SK-N-SH treated with all-trans-retinoic acid at 6 μM for 48 hours (cell line): Measurements from ENCODE around the gene ZNF473.

ENCODE experiments used
- ATAC-seq: fragments of 200-7000 bp; cut with Tn5 transposase; 3 replicates; pipeline ENCODE4 v1.9.1; 2020; ENCODE audit warnings: mild to moderate bottlenecking, moderate library complexity
- ARNTL ChIP-seq: fragments of 450-650 bp; formaldehyde crosslinking; IDR thresholded peaks from 2 replicates; pipeline ENCODE4 v1.5.0; 2020; ENCODE audit warnings: low read depth, mild to moderate bottlenecking, moderate library complexity, borderline replicate concordance
- BACH2 ChIP-seq: fragments of 250-450 bp; sonication (Bioruptor Pico); IDR thresholded peaks from 2 replicates; pipeline ENCODE4 v1.9.0; 2021; ENCODE audit warnings: mild to moderate bottlenecking, borderline replicate concordance
- CSDC2 ChIP-seq: fragments of 250-450 bp; sonication (Bioruptor Pico); IDR thresholded peaks from 2 replicates; pipeline ENCODE4 v1.5.0; 2020; ENCODE audit warnings: mild to moderate bottlenecking, moderate library complexity
- ESRRG ChIP-seq: fragments of 250-450 bp; sonication (Bioruptor Pico); IDR thresholded peaks from 2 replicates; pipeline ENCODE4 v1.6.1; 2021; ENCODE audit warnings: mild to moderate bottlenecking
- GLIS3 ChIP-seq: fragments of 250-450 bp; sonication (Bioruptor Pico); IDR thresholded peaks from 2 replicates; pipeline ENCODE4 v1.5.0; 2020; ENCODE audit warnings: mild to moderate bottlenecking, moderate library complexity
- OSR1 ChIP-seq: fragments of 250-450 bp; sonication (Bioruptor Pico); IDR thresholded peaks from 2 replicates; pipeline ENCODE4 v1.8.0; 2022; ENCODE audit warnings: moderate library complexity, mild to moderate bottlenecking, inconsistent platforms
- PPARA ChIP-seq: fragments of 250-450 bp; sonication (Bioruptor Pico); IDR thresholded peaks from 2 replicates; pipeline ENCODE4 v1.5.0; 2020; ENCODE audit warnings: mild to moderate bottlenecking, borderline replicate concordance
- RARB ChIP-seq: fragments of 250-450 bp; sonication (Bioruptor Pico); IDR thresholded peaks from 2 replicates; pipeline ENCODE4 v1.8.0; 2021; ENCODE audit warnings: mild to moderate bottlenecking, moderate library complexity
- SNAI2 ChIP-seq: fragments of 250-450 bp; sonication (Bioruptor Pico); IDR thresholded peaks from 2 replicates; pipeline ENCODE4 v1.5.0; 2020; ENCODE audit warnings: mild to moderate bottlenecking, moderate library complexity
- TCF4 ChIP-seq: fragments of 250-450 bp; sonication (Bioruptor Pico); IDR thresholded peaks from 2 replicates; pipeline ENCODE4 v1.8.0; 2021; ENCODE audit warnings: mild to moderate bottlenecking, moderate library complexity, borderline replicate concordance
- TOX ChIP-seq: fragments of 250-450 bp; sonication (Bioruptor Pico); IDR thresholded peaks from 2 replicates; pipeline ENCODE4 v1.8.0; 2021; ENCODE audit warnings: mild to moderate bottlenecking, moderate library complexity, borderline replicate concordance
- ZFP3 ChIP-seq: fragments of 250-450 bp; sonication (Bioruptor Pico); IDR thresholded peaks from 2 replicates; pipeline ENCODE4 v1.5.0; 2020; ENCODE audit warnings: mild to moderate bottlenecking, moderate library complexity
- ZFP30 ChIP-seq: fragments of 450-650 bp; formaldehyde crosslinking; IDR thresholded peaks from 2 replicates; pipeline ENCODE4 v1.5.0; 2022; ENCODE audit warnings: mild to moderate bottlenecking, moderate library complexity
- ZNF70 ChIP-seq: fragments of 450-650 bp; formaldehyde crosslinking; IDR thresholded peaks from 2 replicates; pipeline ENCODE4 v1.5.0; 2020; ENCODE audit warnings: mild to moderate bottlenecking, moderate library complexity
- ZNF8 ChIP-seq: fragments of 450-650 bp; formaldehyde crosslinking; IDR thresholded peaks from 2 replicates; pipeline ENCODE4 v1.5.0; 2020; ENCODE audit warnings: mild to moderate bottlenecking, moderate library complexity
- TF ChIP-seq, protein P1 (sequence below): fragments of 250-450 bp; sonication (Bioruptor Pico); IDR thresholded peaks from 2 replicates; pipeline ENCODE4 v1.5.1; 2021; ENCODE audit warnings: mild to moderate bottlenecking, moderate library complexity
- TF ChIP-seq, protein P2 (sequence below): fragments of 250-450 bp; sonication (Bioruptor Pico); IDR thresholded peaks from 2 replicates; pipeline ENCODE4 v1.8.0; 2021; ENCODE audit warnings: low read depth, mild to moderate bottlenecking, moderate library complexity, borderline replicate concordance
- TF ChIP-seq, protein P3 (sequence below): fragments of 250-450 bp; sonication (Bioruptor Pico); IDR thresholded peaks from 2 replicates; pipeline ENCODE4 v1.8.0; 2020; ENCODE audit warnings: mild to moderate bottlenecking, moderate library complexity, borderline replicate concordance
- TF ChIP-seq, protein P4 (sequence below): fragments of 250-450 bp; sonication (Bioruptor Pico); IDR thresholded peaks from 2 replicates; pipeline ENCODE4 v1.5.0; 2020; ENCODE audit warnings: mild to moderate bottlenecking, moderate library complexity
- TF ChIP-seq, protein P5 (sequence below): fragments of 250-450 bp; sonication (Bioruptor Pico); IDR thresholded peaks from 2 replicates; pipeline ENCODE4 v1.5.1; 2020; ENCODE audit warnings: low read depth, mild to moderate bottlenecking, moderate library complexity

The ZNF473 gene

DNA sequence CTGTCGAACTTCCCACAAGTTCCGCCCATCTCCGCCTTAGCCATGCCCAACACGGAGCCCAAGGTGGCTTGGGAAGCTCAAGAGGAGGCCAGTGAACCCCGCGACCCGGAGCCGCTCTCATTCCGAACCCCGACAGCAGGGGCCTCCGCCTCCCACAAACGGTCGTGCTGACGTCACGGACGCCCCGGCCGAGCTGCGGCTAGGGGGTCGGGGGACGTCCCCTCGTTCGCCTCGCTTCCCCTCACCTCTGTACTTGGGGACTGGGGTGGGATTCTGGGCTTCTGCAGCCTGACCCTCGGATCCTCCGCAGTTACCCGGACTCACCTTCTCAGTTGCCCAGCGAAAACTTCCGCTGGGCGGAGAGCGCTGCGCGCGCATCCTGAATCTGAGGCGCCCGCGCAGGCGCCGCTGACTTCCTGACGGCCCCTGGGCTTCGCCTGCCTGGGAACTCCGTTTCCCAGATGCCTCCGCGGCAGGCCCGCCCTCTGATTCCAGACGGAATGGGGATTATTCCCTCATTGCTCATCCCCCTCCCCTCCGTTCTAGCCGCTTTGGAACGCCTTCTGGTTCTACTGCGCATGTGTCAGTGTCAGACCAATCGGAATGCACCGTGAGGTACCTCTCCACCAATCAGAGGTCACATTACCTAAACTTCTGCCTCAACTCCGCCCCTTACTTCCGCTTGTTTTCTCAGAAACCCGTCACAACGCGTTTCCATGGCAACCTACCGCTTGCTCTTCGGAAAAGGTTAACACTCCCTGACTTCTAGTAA is 597 bp upstream of the ZNF473 start, which contains the start of gene VRK3:
TSS of gene VRK3 (minus strand) at position 351 of the 772 bp plus-strand sequence. CDS start 9,210 bp downstream, outside the sequence.
- TF ChIP-seq, protein P1, sequence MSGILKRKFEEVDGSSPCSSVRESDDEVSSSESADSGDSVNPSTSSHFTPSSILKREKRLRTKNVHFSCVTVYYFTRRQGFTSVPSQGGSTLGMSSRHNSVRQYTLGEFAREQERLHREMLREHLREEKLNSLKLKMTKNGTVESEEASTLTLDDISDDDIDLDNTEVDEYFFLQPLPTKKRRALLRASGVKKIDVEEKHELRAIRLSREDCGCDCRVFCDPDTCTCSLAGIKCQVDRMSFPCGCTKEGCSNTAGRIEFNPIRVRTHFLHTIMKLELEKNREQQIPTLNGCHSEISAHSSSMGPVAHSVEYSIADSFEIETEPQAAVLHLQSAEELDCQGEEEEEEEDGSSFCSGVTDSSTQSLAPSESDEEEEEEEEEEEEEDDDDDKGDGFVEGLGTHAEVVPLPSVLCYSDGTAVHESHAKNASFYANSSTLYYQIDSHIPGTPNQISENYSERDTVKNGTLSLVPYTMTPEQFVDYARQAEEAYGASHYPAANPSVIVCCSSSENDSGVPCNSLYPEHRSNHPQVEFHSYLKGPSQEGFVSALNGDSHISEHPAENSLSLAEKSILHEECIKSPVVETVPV (CRISPR knock-in tag) = no peak
- no peak for TF ChIP-seq ZFP3 (CRISPR knock-in tag)
- TF ChIP-seq OSR1 = no peak
- no peak for TF ChIP-seq RARB (CRISPR knock-in tag)
- TF ChIP-seq SNAI2 (CRISPR knock-in tag) = no peak
- TF ChIP-seq ZNF70 (CRISPR knock-in tag) = no peak
- TF ChIP-seq CSDC2 (CRISPR knock-in tag) = no peak
- no peak for TF ChIP-seq BACH2 (CRISPR knock-in tag)
- no peak for TF ChIP-seq ESRRG
- TF ChIP-seq TCF4 (CRISPR knock-in tag) = no peak
- TF ChIP-seq ZNF8 (CRISPR knock-in tag) = no peak
- TF ChIP-seq TOX (CRISPR knock-in tag) = no peak
- no peak for TF ChIP-seq GLIS3 (CRISPR knock-in tag)
- TF ChIP-seq, protein P2, sequence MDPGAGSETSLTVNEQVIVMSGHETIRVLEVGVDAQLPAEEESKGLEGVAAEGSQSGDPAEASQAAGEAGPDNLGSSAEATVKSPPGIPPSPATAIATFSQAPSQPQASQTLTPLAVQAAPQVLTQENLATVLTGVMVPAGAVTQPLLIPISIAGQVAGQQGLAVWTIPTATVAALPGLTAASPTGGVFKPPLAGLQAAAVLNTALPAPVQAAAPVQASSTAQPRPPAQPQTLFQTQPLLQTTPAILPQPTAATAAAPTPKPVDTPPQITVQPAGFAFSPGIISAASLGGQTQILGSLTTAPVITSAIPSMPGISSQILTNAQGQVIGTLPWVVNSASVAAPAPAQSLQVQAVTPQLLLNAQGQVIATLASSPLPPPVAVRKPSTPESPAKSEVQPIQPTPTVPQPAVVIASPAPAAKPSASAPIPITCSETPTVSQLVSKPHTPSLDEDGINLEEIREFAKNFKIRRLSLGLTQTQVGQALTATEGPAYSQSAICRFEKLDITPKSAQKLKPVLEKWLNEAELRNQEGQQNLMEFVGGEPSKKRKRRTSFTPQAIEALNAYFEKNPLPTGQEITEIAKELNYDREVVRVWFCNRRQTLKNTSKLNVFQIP = no peak
- TF ChIP-seq, protein P3, sequence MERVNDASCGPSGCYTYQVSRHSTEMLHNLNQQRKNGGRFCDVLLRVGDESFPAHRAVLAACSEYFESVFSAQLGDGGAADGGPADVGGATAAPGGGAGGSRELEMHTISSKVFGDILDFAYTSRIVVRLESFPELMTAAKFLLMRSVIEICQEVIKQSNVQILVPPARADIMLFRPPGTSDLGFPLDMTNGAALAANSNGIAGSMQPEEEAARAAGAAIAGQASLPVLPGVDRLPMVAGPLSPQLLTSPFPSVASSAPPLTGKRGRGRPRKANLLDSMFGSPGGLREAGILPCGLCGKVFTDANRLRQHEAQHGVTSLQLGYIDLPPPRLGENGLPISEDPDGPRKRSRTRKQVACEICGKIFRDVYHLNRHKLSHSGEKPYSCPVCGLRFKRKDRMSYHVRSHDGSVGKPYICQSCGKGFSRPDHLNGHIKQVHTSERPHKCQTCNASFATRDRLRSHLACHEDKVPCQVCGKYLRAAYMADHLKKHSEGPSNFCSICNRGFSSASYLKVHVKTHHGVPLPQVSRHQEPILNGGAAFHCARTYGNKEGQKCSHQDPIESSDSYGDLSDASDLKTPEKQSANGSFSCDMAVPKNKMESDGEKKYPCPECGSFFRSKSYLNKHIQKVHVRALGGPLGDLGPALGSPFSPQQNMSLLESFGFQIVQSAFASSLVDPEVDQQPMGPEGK = no peak
- TF ChIP-seq ZFP30 (CRISPR knock-in tag) = no peak
- TF ChIP-seq, protein P4, sequence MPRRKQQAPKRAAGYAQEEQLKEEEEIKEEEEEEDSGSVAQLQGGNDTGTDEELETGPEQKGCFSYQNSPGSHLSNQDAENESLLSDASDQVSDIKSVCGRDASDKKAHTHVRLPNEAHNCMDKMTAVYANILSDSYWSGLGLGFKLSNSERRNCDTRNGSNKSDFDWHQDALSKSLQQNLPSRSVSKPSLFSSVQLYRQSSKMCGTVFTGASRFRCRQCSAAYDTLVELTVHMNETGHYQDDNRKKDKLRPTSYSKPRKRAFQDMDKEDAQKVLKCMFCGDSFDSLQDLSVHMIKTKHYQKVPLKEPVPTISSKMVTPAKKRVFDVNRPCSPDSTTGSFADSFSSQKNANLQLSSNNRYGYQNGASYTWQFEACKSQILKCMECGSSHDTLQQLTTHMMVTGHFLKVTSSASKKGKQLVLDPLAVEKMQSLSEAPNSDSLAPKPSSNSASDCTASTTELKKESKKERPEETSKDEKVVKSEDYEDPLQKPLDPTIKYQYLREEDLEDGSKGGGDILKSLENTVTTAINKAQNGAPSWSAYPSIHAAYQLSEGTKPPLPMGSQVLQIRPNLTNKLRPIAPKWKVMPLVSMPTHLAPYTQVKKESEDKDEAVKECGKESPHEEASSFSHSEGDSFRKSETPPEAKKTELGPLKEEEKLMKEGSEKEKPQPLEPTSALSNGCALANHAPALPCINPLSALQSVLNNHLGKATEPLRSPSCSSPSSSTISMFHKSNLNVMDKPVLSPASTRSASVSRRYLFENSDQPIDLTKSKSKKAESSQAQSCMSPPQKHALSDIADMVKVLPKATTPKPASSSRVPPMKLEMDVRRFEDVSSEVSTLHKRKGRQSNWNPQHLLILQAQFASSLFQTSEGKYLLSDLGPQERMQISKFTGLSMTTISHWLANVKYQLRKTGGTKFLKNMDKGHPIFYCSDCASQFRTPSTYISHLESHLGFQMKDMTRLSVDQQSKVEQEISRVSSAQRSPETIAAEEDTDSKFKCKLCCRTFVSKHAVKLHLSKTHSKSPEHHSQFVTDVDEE (CRISPR knock-in tag) = no peak

DNA sequence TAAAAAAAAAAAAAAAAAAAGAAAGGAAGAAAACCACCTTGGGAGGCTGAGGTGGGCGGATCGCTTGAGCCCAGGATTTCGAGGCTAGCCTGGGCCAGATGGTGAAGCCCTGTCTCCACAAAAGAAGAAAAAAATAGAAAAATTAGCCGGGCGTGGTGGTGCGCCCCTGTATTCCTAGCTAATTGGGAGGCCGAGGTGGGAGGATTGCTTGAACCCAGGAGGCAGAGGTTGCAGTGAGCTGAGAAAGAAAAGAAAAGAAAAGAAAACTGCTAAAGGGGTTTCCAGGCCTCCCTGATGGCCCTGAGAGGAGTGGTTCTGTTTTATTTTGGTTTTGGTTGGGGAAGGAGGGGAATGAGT is 723 bp downstream of the ZNF473 start:
- TF ChIP-seq SNAI2 (CRISPR knock-in tag) = no peak
- TF ChIP-seq ZNF70 (CRISPR knock-in tag) = no peak
- no peak for TF ChIP-seq ARNTL (CRISPR knock-in tag)
- no peak for TF ChIP-seq TOX (CRISPR knock-in tag)
- TF ChIP-seq RARB (CRISPR knock-in tag) = no peak
- TF ChIP-seq PPARA (CRISPR knock-in tag) = no peak
- TF ChIP-seq, all 23 proteins: peak for 0
- ATAC-seq = no peak

More for the DNA sequence above, 597 bp upstream of the ZNF473 start, which contains the start of gene VRK3:
- ATAC-seq = peak; percentile 93

DNA sequence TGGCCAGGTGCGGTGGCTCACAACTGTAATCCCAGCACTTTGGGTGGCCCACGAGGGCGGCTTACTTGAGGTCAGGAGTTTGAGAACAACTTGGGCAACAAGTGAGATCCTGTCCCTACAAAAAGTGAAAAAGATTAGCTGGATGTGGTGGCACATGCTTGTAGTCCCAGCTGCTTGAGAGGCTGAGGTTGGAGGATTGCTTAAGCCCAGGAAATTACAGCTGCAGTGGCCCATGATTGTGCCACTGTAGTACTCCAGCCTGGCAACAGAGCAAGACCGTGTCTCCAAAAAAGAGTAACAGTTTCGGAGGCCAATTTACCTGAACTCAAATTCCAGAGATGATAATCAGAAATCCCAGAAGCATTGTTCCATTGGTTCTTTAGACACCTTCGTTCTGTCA is 4.4 kb downstream of the ZNF473 start:
- TF ChIP-seq, protein P1 (CRISPR knock-in tag) = no peak
- no peak for TF ChIP-seq GLIS3 (CRISPR knock-in tag)
- TF ChIP-seq, protein P5, sequence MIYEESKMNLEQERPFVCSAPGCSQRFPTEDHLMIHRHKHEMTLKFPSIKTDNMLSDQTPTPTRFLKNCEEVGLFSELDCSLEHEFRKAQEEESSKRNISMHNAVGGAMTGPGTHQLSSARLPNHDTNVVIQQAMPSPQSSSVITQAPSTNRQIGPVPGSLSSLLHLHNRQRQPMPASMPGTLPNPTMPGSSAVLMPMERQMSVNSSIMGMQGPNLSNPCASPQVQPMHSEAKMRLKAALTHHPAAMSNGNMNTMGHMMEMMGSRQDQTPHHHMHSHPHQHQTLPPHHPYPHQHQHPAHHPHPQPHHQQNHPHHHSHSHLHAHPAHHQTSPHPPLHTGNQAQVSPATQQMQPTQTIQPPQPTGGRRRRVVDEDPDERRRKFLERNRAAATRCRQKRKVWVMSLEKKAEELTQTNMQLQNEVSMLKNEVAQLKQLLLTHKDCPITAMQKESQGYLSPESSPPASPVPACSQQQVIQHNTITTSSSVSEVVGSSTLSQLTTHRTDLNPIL = no peak
- TF ChIP-seq, all 23 proteins: peak for 0
- ATAC-seq = no peak
